GM03348 (cell line): Measurements from ENCODE around the gene IGLL1.
"Not testable (repeated sequence)": the region's sequence is repeated elsewhere in the genome, so short reads cannot be mapped to it uniquely, and the experiment has no call there.

Experiments
- DNase-seq: peaks from one replicate; pipeline ENCODE4 v3.0.0; 2012; ENCODE audit warnings: low spot score

Gene IGLL1

GRCh38 chr22:23540837-23541236 is 39.3 kb downstream of the IGLL1 start:
- not testable (repeated sequence) for DNase-seq

GRCh38 chr22:23539839-23540198 is 40.3 kb downstream of the IGLL1 start:
- DNase-seq = not testable (repeated sequence)

GRCh38 chr22:23539135-23539838 is 40.8 kb downstream of the IGLL1 start:
- DNase-seq = peak; percentile 80

GRCh38 chr22:23538696-23539030 is 41.4 kb downstream of the IGLL1 start:
- DNase-seq = not testable (repeated sequence)

- not testable (repeated sequence) for DNase-seq
Observed at GRCh38 chr22:23537830-23538695, 42.0 kb downstream of the IGLL1 start.

- DNase-seq = no peak
Observed at GRCh38 chr22:23537416-23537815, 42.7 kb downstream of the IGLL1 start.

- DNase-seq = no peak
Observed at GRCh38 chr22:23536821-23537345, 43.2 kb downstream of the IGLL1 start.

- not testable (repeated sequence) for DNase-seq
Observed at GRCh38 chr22:23535790-23536661, 44.1 kb downstream of the IGLL1 start.

GRCh38 chr22:23534851-23535717 is 45.0 kb downstream of the IGLL1 start:
- DNase-seq = no peak

- DNase-seq = no peak
Observed at GRCh38 chr22:23534201-23534850, 45.8 kb downstream of the IGLL1 start.

- DNase-seq = no peak
Observed at GRCh38 chr22:23533771-23534191, 46.3 kb downstream of the IGLL1 start.

GRCh38 chr22:23533328-23533762 is 46.7 kb downstream of the IGLL1 start:
- DNase-seq = peak; percentile 46

GRCh38 chr22:23532731-23533130 is 47.4 kb downstream of the IGLL1 start:
- DNase-seq = no peak

- no peak for DNase-seq
Observed at GRCh38 chr22:23531966-23532705, 48.0 kb downstream of the IGLL1 start.

- no peak for DNase-seq
Observed at GRCh38 chr22:23531283-23531956, 48.7 kb downstream of the IGLL1 start.

GRCh38 chr22:23530766-23531282 is 49.3 kb downstream of the IGLL1 start:
- no peak for DNase-seq

- no peak for DNase-seq
Observed at GRCh38 chr22:23530106-23530505, 50.0 kb downstream of the IGLL1 start.

GRCh38 chr22:23529166-23530103 is 50.7 kb downstream of the IGLL1 start:
- DNase-seq = no peak
